Endothelial cell (in vitro differentiated cells): ENCODE results near the gene EN1. TPM values are rescaled to one million over a fixed set of nuclear protein-coding genes. Genes with fewer than 3 reads are reported as not detected.

Experiments used
- DNase-seq: peaks from one replicate; pipeline ENCODE4 v3.0.0; 2021; ENCODE audit warnings: low spot score
- H3K27ac Mint-ChIP-seq: one replicate; pipeline ENCODE4 v1.8.0; 2021; ENCODE audit warnings: mixed read lengths, inconsistent platforms; ENCODE audit not compliant: unreplicated experiment
- H3K27me3 Mint-ChIP-seq: one replicate; pipeline ENCODE4 v1.8.0; 2021; ENCODE audit warnings: mild to moderate bottlenecking, moderate library complexity, mixed read lengths, inconsistent platforms; ENCODE audit not compliant: unreplicated experiment
- H3K36me3 Mint-ChIP-seq: one replicate; pipeline ENCODE4 v1.8.0; 2021; ENCODE audit warnings: mild to moderate bottlenecking, low read depth, mixed read lengths, inconsistent platforms; ENCODE audit not compliant: unreplicated experiment
- H3K4me1 Mint-ChIP-seq: one replicate; pipeline ENCODE4 v1.8.0; 2021; ENCODE audit warnings: mild to moderate bottlenecking, mixed read lengths, inconsistent platforms; ENCODE audit not compliant: unreplicated experiment
- H3K4me3 Mint-ChIP-seq: one replicate; pipeline ENCODE4 v1.8.0; 2021; ENCODE audit warnings: mild to moderate bottlenecking, mixed read lengths, inconsistent platforms; ENCODE audit not compliant: unreplicated experiment
- H3K9me3 Mint-ChIP-seq: one replicate; pipeline ENCODE4 v1.8.0; 2021; ENCODE audit warnings: mixed read lengths, inconsistent platforms; ENCODE audit not compliant: unreplicated experiment
- total RNA-seq: library from RNA; stranded (reverse); fragmentation: NEBNext Ultra II Directional; extraction: Animal tissue kit (Norgen Biotek cat#: 25700); gene quantifications from one replicate; pipeline ENCODE4 v1.2.1, GENCODE V29; 2021; ENCODE audit not compliant: unreplicated experiment
- TF ChIP-seq, protein P1 (sequence below): fragments of 200-600 bp; sonication (generic); IDR thresholded peaks from one replicate; pipeline ENCODE4 v1.5.0; 2021; ENCODE audit warnings: antibody characterized with exemption; ENCODE audit not compliant: unreplicated experiment

The EN1 gene
- total RNA-seq, 1 donor from 2014 or later, result 0.87 TPM

DNA sequence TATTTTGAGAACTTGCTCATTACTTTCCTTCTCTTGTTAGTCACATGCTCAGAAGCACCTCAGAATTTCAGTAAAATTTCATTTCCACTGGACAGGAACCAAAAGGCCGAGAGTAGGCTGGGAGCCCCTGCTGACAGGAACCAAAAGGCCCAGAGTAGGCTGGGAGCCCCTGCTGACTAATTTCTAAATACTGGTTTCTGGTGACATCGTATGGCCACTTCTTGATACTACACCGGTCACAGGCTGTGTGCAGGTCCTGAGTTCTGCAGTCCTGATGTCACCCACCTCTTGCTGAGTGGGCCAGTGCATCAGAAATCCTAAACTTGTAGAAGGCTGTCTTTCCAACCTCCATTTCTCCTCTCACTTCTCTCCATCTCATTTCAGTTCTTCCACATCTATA is 17.7 kb upstream of the EN1 start:
- H3K36me3 Mint-ChIP-seq, result no peaks in the 10 kb centered on the region
- no peak for DNase-seq
- H3K27me3 Mint-ChIP-seq, result peaks cover under 1% of the 10 kb centered on the region
- TF ChIP-seq, protein P1, sequence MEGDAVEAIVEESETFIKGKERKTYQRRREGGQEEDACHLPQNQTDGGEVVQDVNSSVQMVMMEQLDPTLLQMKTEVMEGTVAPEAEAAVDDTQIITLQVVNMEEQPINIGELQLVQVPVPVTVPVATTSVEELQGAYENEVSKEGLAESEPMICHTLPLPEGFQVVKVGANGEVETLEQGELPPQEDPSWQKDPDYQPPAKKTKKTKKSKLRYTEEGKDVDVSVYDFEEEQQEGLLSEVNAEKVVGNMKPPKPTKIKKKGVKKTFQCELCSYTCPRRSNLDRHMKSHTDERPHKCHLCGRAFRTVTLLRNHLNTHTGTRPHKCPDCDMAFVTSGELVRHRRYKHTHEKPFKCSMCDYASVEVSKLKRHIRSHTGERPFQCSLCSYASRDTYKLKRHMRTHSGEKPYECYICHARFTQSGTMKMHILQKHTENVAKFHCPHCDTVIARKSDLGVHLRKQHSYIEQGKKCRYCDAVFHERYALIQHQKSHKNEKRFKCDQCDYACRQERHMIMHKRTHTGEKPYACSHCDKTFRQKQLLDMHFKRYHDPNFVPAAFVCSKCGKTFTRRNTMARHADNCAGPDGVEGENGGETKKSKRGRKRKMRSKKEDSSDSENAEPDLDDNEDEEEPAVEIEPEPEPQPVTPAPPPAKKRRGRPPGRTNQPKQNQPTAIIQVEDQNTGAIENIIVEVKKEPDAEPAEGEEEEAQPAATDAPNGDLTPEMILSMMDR, result peak; percentile 43
- no peaks in the 10 kb centered on the region for H3K4me1 Mint-ChIP-seq
- no peak overlapping the region for H3K27ac Mint-ChIP-seq
- H3K9me3 Mint-ChIP-seq, result no peaks in the 10 kb centered on the region
- H3K4me3 Mint-ChIP-seq, result no peak overlapping the region

DNA sequence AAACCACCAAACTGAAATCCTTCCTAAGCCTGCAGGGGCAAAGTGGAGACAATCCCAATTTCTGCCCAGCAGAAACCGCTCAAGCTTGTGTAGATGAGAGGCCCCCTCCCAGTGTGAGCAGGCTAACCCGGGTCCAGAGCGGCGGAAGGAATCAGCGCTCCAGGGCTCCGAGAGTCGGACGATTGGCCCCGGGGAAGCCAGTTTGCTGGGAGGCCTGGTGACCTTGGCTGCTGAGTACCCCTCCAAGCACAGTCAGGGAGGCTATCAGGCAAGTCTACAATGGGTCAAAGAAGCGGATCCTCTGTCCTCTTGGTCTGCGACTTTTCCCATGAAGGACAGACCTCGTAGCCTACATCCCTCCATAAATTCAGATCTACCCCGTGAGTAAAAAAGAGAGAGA is 16.8 kb upstream of the EN1 start:
- no peak for DNase-seq
- H3K27ac Mint-ChIP-seq, result no peak overlapping the region
- TF ChIP-seq, protein P1, result no peak
- H3K4me3 Mint-ChIP-seq, result no peak overlapping the region
- no peaks in the 10 kb centered on the region for H3K4me1 Mint-ChIP-seq
- no peaks in the 10 kb centered on the region for H3K36me3 Mint-ChIP-seq
- H3K27me3 Mint-ChIP-seq, result peaks cover 6% of the 10 kb centered on the region
- H3K9me3 Mint-ChIP-seq, result no peaks in the 10 kb centered on the region

- Mint-ChIP-seq H3K36me3 (no peaks in the 10 kb centered on the region), H3K9me3 (no peaks in the 10 kb centered on the region), H3K4me1 (peaks cover 5% of the 10 kb centered on the region), H3K4me3 (no peak overlapping the region), H3K27me3 (peaks cover 13% of the 10 kb centered on the region), H3K27ac (no peak overlapping the region)
- TF ChIP-seq, protein P1, result no peak
- DNase-seq, result no peak
Observed at GRCh38 chr2:118861731-118862130, 14.3 kb upstream of the EN1 start.

DNA sequence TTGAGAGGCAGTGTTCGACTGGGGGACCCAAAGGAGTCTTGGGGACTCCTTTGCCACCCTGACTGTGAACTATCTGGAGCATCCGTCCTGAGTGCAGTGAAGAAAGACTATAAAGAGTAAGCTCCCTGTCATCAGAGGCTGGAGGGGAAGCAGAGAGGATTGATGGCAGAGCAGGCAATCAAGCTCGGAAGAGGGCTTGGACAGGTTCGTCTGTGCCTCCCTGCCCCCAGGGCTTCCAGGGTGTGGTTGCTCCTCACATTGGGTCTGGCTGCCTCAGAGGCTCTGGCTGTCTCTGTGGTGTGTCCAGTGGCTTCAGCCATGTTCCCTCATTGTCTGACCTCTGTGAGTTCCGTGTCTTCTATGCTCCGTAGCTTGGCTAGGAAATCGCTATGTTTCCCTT is 13.8 kb upstream of the EN1 start:
- DNase-seq, result no peak
- peaks cover 5% of the 10 kb centered on the region for H3K4me1 Mint-ChIP-seq
- TF ChIP-seq, protein P1, result no peak
- H3K9me3 Mint-ChIP-seq, result no peaks in the 10 kb centered on the region
- no peak overlapping the region for H3K4me3 Mint-ChIP-seq
- H3K27ac Mint-ChIP-seq, result no peak overlapping the region
- peaks cover 18% of the 10 kb centered on the region for H3K27me3 Mint-ChIP-seq
- H3K36me3 Mint-ChIP-seq, result no peaks in the 10 kb centered on the region

GRCh38 chr2:118860506-118860905 is 13.1 kb upstream of the EN1 start:
- Mint-ChIP-seq H3K27ac (no peak overlapping the region), H3K9me3 (no peaks in the 10 kb centered on the region), H3K4me3 (no peak overlapping the region), H3K4me1 (peaks cover 5% of the 10 kb centered on the region), H3K27me3 (peaks cover 21% of the 10 kb centered on the region), H3K36me3 (no peaks in the 10 kb centered on the region)
- TF ChIP-seq, protein P1, result no peak
- no peak for DNase-seq
